Fibroblast of villous mesenchyme (primary cell): ENCODE measurements around the gene HBB. TPM values are rescaled to one million over a fixed set of nuclear protein-coding genes. Genes with fewer than 3 reads are reported as not detected.
A peak's percentile ranks its signal among the peaks of the same experiment; 100 is the strongest.
"Not testable (repeated sequence)": the region's sequence is repeated elsewhere in the genome, so short reads cannot be mapped to it uniquely, and the experiment has no call there.

Experiments used
- DNase-seq: peaks from one replicate; pipeline ENCODE4 v3.0.0-alpha.2; 2010; ENCODE audit warnings: low read depth
- H3K4me3 ChIP-seq: 2 replicates; pipeline ENCODE4 v1.5.1; 2011; ENCODE audit warnings: low read depth, mild to moderate bottlenecking, low read length
- CTCF ChIP-seq: IDR thresholded peaks from 2 replicates; pipeline ENCODE4 v1.5.1; 2012; ENCODE audit warnings: low read depth, mild to moderate bottlenecking, low read length; ENCODE audit not compliant: insufficient read depth
- total RNA-seq: library from RNA; depleted of rRNA; stranded (reverse); fragments of >200 nt; gene quantifications from 2 replicates; pipeline ENCODE4 v1.2.3, GENCODE V29; 2012

HBB gene
- total RNA-seq, 1 donor = not detected

GRCh38 chr11:5252192-5252918 lies 25.5 kb upstream of the HBB start:
- TF ChIP-seq CTCF = no peak
- no peak for DNase-seq

GRCh38 chr11:5251746-5252145 lies 24.9 kb upstream of the HBB start:
- no peak for TF ChIP-seq CTCF
- H3K4me3 ChIP-seq = no peak overlapping the region
- DNase-seq = no peak

More at GRCh38 chr11:5252192-5252918, 25.5 kb upstream of the HBB start:
- no peak overlapping the region for H3K4me3 ChIP-seq

- no peak for TF ChIP-seq CTCF
- no peak for DNase-seq
- H3K4me3 ChIP-seq = no peak overlapping the region
Measured at GRCh38 chr11:5250543-5251204, 23.8 kb upstream of the HBB start.

- DNase-seq = peak; percentile 8
Measured at GRCh38 chr11:5249807-5250396, 23.0 kb upstream of the HBB start, which contains the start of gene HBG1. TSS of gene HBG1 (minus strand) at chr11:5249857. CDS start at chr11:5249804, 53 bp downstream.

GRCh38 chr11:5248498-5248897 lies 21.6 kb upstream of the HBB start:
- DNase-seq, H3K4me3 ChIP-seq: not testable (repeated sequence)

More at GRCh38 chr11:5249807-5250396, 23.0 kb upstream of the HBB start, which contains the start of gene HBG1:
- H3K4me3 ChIP-seq = not testable (repeated sequence)

GRCh38 chr11:5247472-5248192 lies 20.8 kb upstream of the HBB start:
- no peak overlapping the region for H3K4me3 ChIP-seq
- TF ChIP-seq CTCF = no peak
- no peak for DNase-seq

- TF ChIP-seq CTCF = no peak
- no peak overlapping the region for H3K4me3 ChIP-seq
- DNase-seq = no peak
Measured at GRCh38 chr11:5246772-5247471, 20.1 kb upstream of the HBB start.
